Hepatocyte (in vitro differentiated cells): Measurements from ENCODE around the gene C19orf53.

ENCODE experiments used
- EZH2phosphoT487 ChIP-seq: fragments of 200-600 bp; sonication (generic); IDR thresholded peaks from one replicate; pipeline ENCODE4 v1.6.1; 2018; ENCODE audit warnings: antibody characterized with exemption, mild to moderate bottlenecking, low read depth, moderate library complexity; ENCODE audit not compliant: unreplicated experiment, severe bottlenecking
- TF ChIP-seq, protein P1 (sequence below): fragments of 200-600 bp; sonication (generic); IDR thresholded peaks from 2 replicates; pipeline ENCODE4 v1.5.1; 2016; ENCODE audit warnings: antibody characterized with exemption, mild to moderate bottlenecking; ENCODE audit not compliant: poor library complexity

- TF ChIP-seq, protein P1, sequence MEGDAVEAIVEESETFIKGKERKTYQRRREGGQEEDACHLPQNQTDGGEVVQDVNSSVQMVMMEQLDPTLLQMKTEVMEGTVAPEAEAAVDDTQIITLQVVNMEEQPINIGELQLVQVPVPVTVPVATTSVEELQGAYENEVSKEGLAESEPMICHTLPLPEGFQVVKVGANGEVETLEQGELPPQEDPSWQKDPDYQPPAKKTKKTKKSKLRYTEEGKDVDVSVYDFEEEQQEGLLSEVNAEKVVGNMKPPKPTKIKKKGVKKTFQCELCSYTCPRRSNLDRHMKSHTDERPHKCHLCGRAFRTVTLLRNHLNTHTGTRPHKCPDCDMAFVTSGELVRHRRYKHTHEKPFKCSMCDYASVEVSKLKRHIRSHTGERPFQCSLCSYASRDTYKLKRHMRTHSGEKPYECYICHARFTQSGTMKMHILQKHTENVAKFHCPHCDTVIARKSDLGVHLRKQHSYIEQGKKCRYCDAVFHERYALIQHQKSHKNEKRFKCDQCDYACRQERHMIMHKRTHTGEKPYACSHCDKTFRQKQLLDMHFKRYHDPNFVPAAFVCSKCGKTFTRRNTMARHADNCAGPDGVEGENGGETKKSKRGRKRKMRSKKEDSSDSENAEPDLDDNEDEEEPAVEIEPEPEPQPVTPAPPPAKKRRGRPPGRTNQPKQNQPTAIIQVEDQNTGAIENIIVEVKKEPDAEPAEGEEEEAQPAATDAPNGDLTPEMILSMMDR = no peak
- no peak for TF ChIP-seq EZH2phosphoT487
These were observed 36.2 kb upstream of the C19orf53 start for GRCh38 chr19:13738073-13738472.
